HFF-Myc (cell line): Measurements from ENCODE around the gene NAA10.

ENCODE experiments used
- DNase-seq: peaks from one replicate; pipeline ENCODE4 v3.0.0-alpha.2; 2011; ENCODE audit warnings: low read depth; ENCODE audit errors: extremely low read depth
- H3K4me3 ChIP-seq: replicated peaks from 2 replicates; pipeline ENCODE4 v1.5.1; 2011; ENCODE audit warnings: low read depth, mild to moderate bottlenecking, control low read depth, low read length
- TF ChIP-seq, protein P1 (sequence below): IDR thresholded peaks from 2 replicates; pipeline ENCODE4 v1.5.1; 2012; ENCODE audit warnings: mild to moderate bottlenecking, low read depth, low read length, control low read depth; ENCODE audit errors: missing control alignments

NAA10 gene

DNA sequence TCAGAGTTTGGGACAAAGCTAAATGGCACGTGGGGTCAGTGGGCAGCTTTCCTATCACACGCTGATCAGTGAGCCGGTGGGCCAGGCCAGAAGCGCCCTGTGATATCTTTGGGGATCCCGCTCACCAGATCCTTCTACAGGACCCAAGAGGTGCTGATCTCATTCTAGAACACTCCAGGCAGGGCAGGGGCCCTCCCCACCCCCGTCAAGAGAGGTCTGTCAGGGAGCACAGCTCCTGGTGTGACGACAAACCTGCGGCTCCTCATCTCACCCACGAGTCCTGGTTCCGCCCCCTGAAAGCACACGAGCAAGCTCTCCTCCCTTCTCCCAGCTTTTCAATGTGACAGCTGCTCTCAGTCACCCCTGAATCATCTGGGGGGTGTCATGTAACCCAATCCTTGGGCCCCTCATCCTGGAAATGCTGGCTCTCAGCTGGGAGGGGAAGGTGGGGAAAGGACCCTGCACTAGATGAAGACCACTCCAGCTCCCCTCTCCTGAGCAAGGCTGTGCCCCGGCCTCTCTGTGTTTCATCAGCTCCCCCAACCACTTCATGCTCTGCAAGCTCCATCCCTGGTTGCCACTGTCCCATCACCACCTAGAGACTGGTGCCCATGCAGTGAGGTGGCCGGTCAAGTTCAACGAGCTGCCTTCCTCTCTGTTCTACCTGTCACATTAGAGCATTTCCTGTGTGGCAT lies 32.2 kb upstream of the NAA10 start:
- TF ChIP-seq, protein P1, sequence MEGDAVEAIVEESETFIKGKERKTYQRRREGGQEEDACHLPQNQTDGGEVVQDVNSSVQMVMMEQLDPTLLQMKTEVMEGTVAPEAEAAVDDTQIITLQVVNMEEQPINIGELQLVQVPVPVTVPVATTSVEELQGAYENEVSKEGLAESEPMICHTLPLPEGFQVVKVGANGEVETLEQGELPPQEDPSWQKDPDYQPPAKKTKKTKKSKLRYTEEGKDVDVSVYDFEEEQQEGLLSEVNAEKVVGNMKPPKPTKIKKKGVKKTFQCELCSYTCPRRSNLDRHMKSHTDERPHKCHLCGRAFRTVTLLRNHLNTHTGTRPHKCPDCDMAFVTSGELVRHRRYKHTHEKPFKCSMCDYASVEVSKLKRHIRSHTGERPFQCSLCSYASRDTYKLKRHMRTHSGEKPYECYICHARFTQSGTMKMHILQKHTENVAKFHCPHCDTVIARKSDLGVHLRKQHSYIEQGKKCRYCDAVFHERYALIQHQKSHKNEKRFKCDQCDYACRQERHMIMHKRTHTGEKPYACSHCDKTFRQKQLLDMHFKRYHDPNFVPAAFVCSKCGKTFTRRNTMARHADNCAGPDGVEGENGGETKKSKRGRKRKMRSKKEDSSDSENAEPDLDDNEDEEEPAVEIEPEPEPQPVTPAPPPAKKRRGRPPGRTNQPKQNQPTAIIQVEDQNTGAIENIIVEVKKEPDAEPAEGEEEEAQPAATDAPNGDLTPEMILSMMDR, result no peak

DNA sequence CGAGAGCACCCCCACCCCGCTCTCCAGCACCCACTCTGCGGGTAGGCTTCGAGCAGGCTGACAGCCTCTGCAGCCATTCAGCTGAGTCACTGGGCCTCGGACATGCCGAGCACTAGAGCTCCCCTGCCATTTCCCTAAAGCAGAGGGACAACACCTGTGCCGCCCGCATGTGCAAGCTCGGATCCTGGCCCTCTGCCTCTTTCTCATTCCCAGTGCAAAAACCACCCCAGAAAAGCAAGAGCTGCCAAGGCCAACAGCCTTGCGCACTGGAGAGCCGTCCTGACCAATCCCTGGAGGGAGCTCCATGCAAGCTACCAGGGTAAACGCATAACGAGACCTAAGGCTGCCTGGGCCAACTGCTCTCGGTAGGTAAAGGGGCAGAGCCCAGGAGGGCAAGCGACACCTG lies 31.4 kb upstream of the NAA10 start:
- H3K4me3 ChIP-seq, result no peak overlapping the region
- TF ChIP-seq, protein P1, result no peak
- no peak for DNase-seq

More for the DNA sequence above, 32.2 kb upstream of the NAA10 start:
- 0 out of 2 replicates have a peak overlapping the region, but pooled peaks have one; percentile 73 for H3K4me3 ChIP-seq
- no peak for DNase-seq

GRCh38 chrX:153965406-153965805 lies 30.6 kb upstream of the NAA10 start:
- DNase-seq, result no peak
- TF ChIP-seq, protein P1, result no peak
- no peak overlapping the region for H3K4me3 ChIP-seq

DNA sequence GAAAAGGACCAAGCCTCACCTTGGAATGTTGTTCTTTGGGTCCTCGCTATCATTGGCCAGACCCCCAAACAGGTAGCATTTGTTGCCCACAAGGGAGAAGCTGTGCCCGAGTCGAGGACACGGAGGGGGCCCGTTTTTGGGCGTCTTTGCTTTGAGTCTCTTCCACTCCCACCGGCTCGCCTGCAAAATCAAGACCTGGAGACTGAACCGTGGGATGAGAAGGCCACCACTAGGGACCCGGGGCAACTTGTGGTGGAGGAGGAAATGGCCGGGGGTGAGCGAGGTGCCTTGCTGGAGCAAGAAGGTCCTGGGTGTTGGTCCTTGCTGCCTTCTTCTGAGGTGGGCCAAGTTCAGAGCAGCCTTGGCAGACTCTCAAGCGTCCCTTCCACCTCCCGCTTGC lies 29.3 kb upstream of the NAA10 start:
- TF ChIP-seq, protein P1, result no peak
- no peak for DNase-seq
- no peak overlapping the region for H3K4me3 ChIP-seq

GRCh38 chrX:153963546-153963945 lies 28.7 kb upstream of the NAA10 start:
- DNase-seq, result no peak
- TF ChIP-seq, protein P1, result no peak
- no peak overlapping the region for H3K4me3 ChIP-seq

DNA sequence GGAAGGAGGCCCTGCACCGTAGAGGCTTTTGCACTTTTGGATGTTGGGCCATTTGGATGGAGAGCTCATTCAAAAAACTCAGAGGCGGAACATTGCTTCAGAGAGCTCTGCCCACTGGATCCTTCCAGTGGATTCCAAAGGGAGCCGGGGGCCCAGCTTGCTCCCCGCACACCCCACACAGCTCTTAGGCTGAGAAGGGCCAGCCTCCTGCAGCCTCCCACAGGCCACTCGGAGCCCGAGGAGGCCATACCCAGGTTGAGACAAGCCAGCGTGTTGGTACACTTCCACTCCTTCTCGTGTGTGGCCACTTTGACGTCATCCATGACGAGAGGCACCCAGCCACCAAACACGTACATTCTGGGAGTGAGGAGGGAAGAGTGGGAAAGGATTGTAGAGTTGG lies 26.5 kb upstream of the NAA10 start:
- DNase-seq, result no peak

More for the DNA sequence above, 26.5 kb upstream of the NAA10 start:
- no peak overlapping the region for H3K4me3 ChIP-seq
- TF ChIP-seq, protein P1, result no peak
